GM18951 (cell line): ENCODE measurements around the gene SLC24A5.

Source experiments
- POLR2A ChIP-seq: IDR thresholded peaks from 4 replicates; pipeline ENCODE4 v1.6.1; 2011; ENCODE audit warnings: mild to moderate bottlenecking; ENCODE audit not compliant: insufficient read length, insufficient read depth; ENCODE audit errors: extremely low read depth
- in situ Hi-C: fragments of 300-500 bp; cut with MboI; formaldehyde crosslinking; loops from one replicate; pipeline ENCODE4 v1.12.0; 2022; ENCODE audit warnings: low sequenced_read_pairs, mixed read lengths, inconsistent platforms; ENCODE audit not compliant: unreplicated experiment

SLC24A5 gene

GRCh38 chr15:48132874-48133273, 12.1 kb downstream of the SLC24A5 start:
- no peak for TF ChIP-seq POLR2A

GRCh38 chr15:48143856-48144255, 23.1 kb downstream of the SLC24A5 start:
- no peak for TF ChIP-seq POLR2A
- in situ Hi-C loops = no loop called here

More at GRCh38 chr15:48132874-48133273, 12.1 kb downstream of the SLC24A5 start:
- in situ Hi-C loops = no loop called here

GRCh38 chr15:48144889-48145288, 24.1 kb downstream of the SLC24A5 start:
- no peak for TF ChIP-seq POLR2A
- in situ Hi-C loops = no loop called here

GRCh38 chr15:48145923-48146322, 25.1 kb downstream of the SLC24A5 start:
- no peak for TF ChIP-seq POLR2A
- in situ Hi-C loops = no loop called here

- TF ChIP-seq POLR2A = no peak
- in situ Hi-C loops = no loop called here
Measured at GRCh38 chr15:48147358-48147757, 26.6 kb downstream of the SLC24A5 start.

GRCh38 chr15:48149858-48150257, 29.1 kb downstream of the SLC24A5 start:
- in situ Hi-C loops = no loop called here
- TF ChIP-seq POLR2A = no peak

- in situ Hi-C loops = no loop called here
- no peak for TF ChIP-seq POLR2A
Measured at GRCh38 chr15:48153526-48153925, 32.7 kb downstream of the SLC24A5 start.

- in situ Hi-C loops = no loop called here
- no peak for TF ChIP-seq POLR2A
Measured at GRCh38 chr15:48168616-48169015, 47.8 kb downstream of the SLC24A5 start.

- in situ Hi-C loops = no loop called here
- no peak for TF ChIP-seq POLR2A
Measured at GRCh38 chr15:48170981-48171380, 50.2 kb downstream of the SLC24A5 start.

GRCh38 chr15:48175126-48175525, 54.3 kb downstream of the SLC24A5 start:
- no peak for TF ChIP-seq POLR2A
- in situ Hi-C loops = no loop called here

GRCh38 chr15:48176112-48176511, 55.3 kb downstream of the SLC24A5 start:
- TF ChIP-seq POLR2A = no peak
- in situ Hi-C loops = no loop called here

GRCh38 chr15:48176957-48177356, 56.2 kb downstream of the SLC24A5 start:
- no peak for TF ChIP-seq POLR2A
- in situ Hi-C loops = no loop called here

- TF ChIP-seq POLR2A = no peak
- in situ Hi-C loops = no loop called here
Measured at GRCh38 chr15:48177383-48177765, 56.6 kb downstream of the SLC24A5 start.

- TF ChIP-seq POLR2A = peak; percentile 70
- in situ Hi-C loops = no loop called here
Measured at GRCh38 chr15:48177766-48178647, 57.2 kb downstream of the SLC24A5 start, which contains the start of gene MYEF2. Gene MYEF2 (minus strand): TSS chr15:48178295. CDS start chr15:48178237, 58 bp downstream.
